HCT116 (cell line): ENCODE data around the gene PLCB2. TPM values are rescaled to one million over a fixed set of nuclear protein-coding genes. Genes with fewer than 3 reads are reported as not detected.

Experiments used
- ATAC-seq: fragments of 200-7000 bp; cut with Tn5 transposase; 2 replicates; pipeline ENCODE4 v1.9.1; 2020; ENCODE audit warnings: mild to moderate bottlenecking, moderate library complexity
- BruUV-seq: library from RNA; stranded (reverse); fragments of 400-500 nt; replicated peaks from 2 replicates; lab custom pipeline; 2021; lab: Mats Ljungman, UMichigan
- CTCF ChIA-PET: fragments of 300-600 bp; sonication (Branson Sonifier 250); formaldehyde crosslinking; loops from one replicate; lab custom pipeline; 2021; ENCODE audit warnings: antibody characterized with exemption; lab: Charles Lee
- POLR2A ChIA-PET: fragments of 300-600, 350-600 bp; sonication (Branson Sonifier 250); formaldehyde crosslinking; loops from one replicate; lab custom pipeline; 2021; ENCODE audit warnings: antibody characterized with exemption; lab: Charles Lee
- RAD21 ChIA-PET, 2 experiments: fragments of 300-600 bp; sonication (Branson Sonifier 250); formaldehyde crosslinking; loops; one replicate each; lab custom pipeline; 2023; ENCODE audit warnings: low total read pairs in 2 of 2; ENCODE audit not compliant: uncharacterized antibody in 2 of 2, unreplicated experiment in 2 of 2, low non-redundant PET in 1 of 2; lab: Charles Lee
- DNase-seq: peaks from one replicate; pipeline ENCODE4 v3.0.0-alpha.2; 2010; ENCODE audit warnings: low read depth, low spot score
- H2AFZ ChIP-seq: fragments of 200-600 bp; shearing (Covaris generic), sonication (generic); 2 replicates; pipeline ENCODE4 v1.6.1; 2017; ENCODE audit warnings: low read depth, mixed run types, mixed read lengths, antibody characterized with exemption, low read length; ENCODE audit not compliant: poor library complexity, severe bottlenecking
- H3K27ac ChIP-seq: 2 replicates; pipeline ENCODE4 v1.5.1; 2012; ENCODE audit warnings: low read depth, low read length
- H3K27me3 ChIP-seq: fragments of 200-600 bp; sonication (generic); 2 replicates; pipeline ENCODE4 v1.6.1; 2016; ENCODE audit warnings: mixed run types, low read length, mixed read lengths; ENCODE audit not compliant: insufficient read depth
- H3K36me3 ChIP-seq, 2 experiments: fragments of 200-500 bp in 1 of 2; fragments of 200-600 bp in 1 of 2; sonication (Bioruptor generic) in 1 of 2; sonication (generic) in 1 of 2; 2 replicates each; pipeline versions ENCODE4 v1.5.1 to v1.6.1; 2014 to 2016; ENCODE audit warnings: low read length in 2 of 2, inconsistent platforms in 1 of 2, mixed read lengths in 1 of 2, mixed run types in 1 of 2; ENCODE audit not compliant: insufficient read depth in 2 of 2, control insufficient read depth in 1 of 2
- H3K4me1 ChIP-seq, 2 experiments: fragments of 200-600 bp in 1 of 2; sonication (generic) in 1 of 2; 2 replicates each; pipeline versions ENCODE4 v1.5.1 to v1.6.1; 2012 to 2017; ENCODE audit warnings: low read length in 2 of 2, inconsistent platforms in 1 of 2, mild to moderate bottlenecking in 1 of 2, mixed read lengths in 1 of 2, mixed run types in 1 of 2, moderate library complexity in 1 of 2; ENCODE audit not compliant: insufficient read depth in 2 of 2, control insufficient read depth in 1 of 2
- H3K4me2 ChIP-seq: fragments of 200-600 bp; sonication (generic); 2 replicates; pipeline ENCODE4 v1.6.1; 2017; ENCODE audit warnings: mixed run types, low read length, mixed read lengths
- H3K4me3 ChIP-seq, 2 experiments: fragments of 200-600 bp in 1 of 2; sonication (generic) in 1 of 2; replicated peaks in 1 of 2; 2 replicates each; pipeline ENCODE4 v1.5.1; 2011 to 2016; ENCODE audit warnings: low read length in 2 of 2, control low read depth in 1 of 2, low read depth in 1 of 2, mild to moderate bottlenecking in 1 of 2, mixed read lengths in 1 of 2, mixed run types in 1 of 2
- H3K79me2 ChIP-seq: fragments of 200-600 bp; sonication (generic); 2 replicates; pipeline ENCODE4 v1.6.1; 2017; ENCODE audit warnings: mild to moderate bottlenecking, mixed run types, low read length, moderate library complexity, mixed read lengths; ENCODE audit not compliant: insufficient read depth
- H3K9ac ChIP-seq: fragments of 200-600 bp; sonication (generic); 2 replicates; pipeline ENCODE4 v1.6.1; 2016; ENCODE audit warnings: low read length, mixed read lengths
- H3K9me2 ChIP-seq: fragments of 200-600 bp; sonication (generic), shearing (Covaris generic); 2 replicates; pipeline ENCODE4 v1.6.1; 2017; ENCODE audit warnings: mixed run types, mild to moderate bottlenecking, moderate library complexity; ENCODE audit not compliant: insufficient read depth
- H3K9me3 ChIP-seq, 2 experiments: fragments of 200-500 bp in 1 of 2; fragments of 200-600 bp in 1 of 2; sonication (Bioruptor generic) in 1 of 2; sonication (generic) in 1 of 2; 2 replicates each; pipeline ENCODE4 v1.6.1; 2014 to 2017; ENCODE audit warnings: low read length in 2 of 2, mixed read lengths in 2 of 2, inconsistent platforms in 1 of 2, low read depth in 1 of 2, mild to moderate bottlenecking in 1 of 2, mixed run types in 1 of 2, moderate library complexity in 1 of 2; ENCODE audit not compliant: control insufficient read depth in 1 of 2, insufficient read depth in 1 of 2
- H4K20me1 ChIP-seq: fragments of 200-600 bp; sonication (generic), shearing (Covaris generic); 2 replicates; pipeline ENCODE4 v1.6.1; 2017; ENCODE audit warnings: mixed run types, mild to moderate bottlenecking, moderate library complexity; ENCODE audit not compliant: insufficient read depth
- CBX3 ChIP-seq: IDR thresholded peaks from 2 replicates; pipeline ENCODE4 v1.6.1; 2012; ENCODE audit warnings: low read depth
- EGR1 ChIP-seq: IDR thresholded peaks from 2 replicates; pipeline ENCODE4 v1.6.1; 2012; ENCODE audit warnings: low read depth
- ELF1 ChIP-seq: IDR thresholded peaks from 2 replicates; pipeline ENCODE4 v1.6.1; 2012; ENCODE audit warnings: low read depth, borderline replicate concordance
- EZH2 ChIP-seq: fragments of 200-600 bp; sonication (generic); IDR thresholded peaks from 2 replicates; pipeline ENCODE4 v1.6.1; 2017; ENCODE audit warnings: antibody characterized with exemption, mixed run types
- EZH2phosphoT487 ChIP-seq: fragments of 200-600 bp; IDR thresholded peaks from 2 replicates; pipeline ENCODE4 v1.6.1; 2018; ENCODE audit warnings: antibody characterized with exemption, borderline replicate concordance
- FOSL1 ChIP-seq: IDR thresholded peaks from 2 replicates; pipeline ENCODE4 v1.6.1; 2012; ENCODE audit warnings: low read depth
- JUND ChIP-seq: IDR thresholded peaks from 2 replicates; pipeline ENCODE4 v1.6.1; 2012
- POLR2AphosphoS5 ChIP-seq: IDR thresholded peaks from 2 replicates; pipeline ENCODE4 v1.6.1; 2011; ENCODE audit warnings: mild to moderate bottlenecking, low read depth, low read length, moderate library complexity
- RAD21 ChIP-seq: IDR thresholded peaks from 2 replicates; pipeline ENCODE4 v1.6.1; 2012; ENCODE audit warnings: low read depth, mild to moderate bottlenecking
- REST ChIP-seq: IDR thresholded peaks from 2 replicates; pipeline ENCODE4 v1.6.1; 2012; ENCODE audit warnings: low read depth
- SIN3A ChIP-seq: IDR thresholded peaks from 2 replicates; pipeline ENCODE4 v1.6.1; 2012; ENCODE audit warnings: low read depth
- SP1 ChIP-seq: IDR thresholded peaks from 2 replicates; pipeline ENCODE4 v1.6.1; 2012; ENCODE audit warnings: low read depth
- SRF ChIP-seq: IDR thresholded peaks from 2 replicates; pipeline ENCODE4 v1.6.1; 2012; ENCODE audit warnings: low read depth
- ZBTB33 ChIP-seq: IDR thresholded peaks from 2 replicates; pipeline ENCODE4 v1.6.1; 2011; ENCODE audit warnings: mild to moderate bottlenecking, low read length, moderate library complexity; ENCODE audit not compliant: insufficient replicate concordance; ENCODE audit errors: extremely low read depth
- ZFX ChIP-seq: fragments of 450-650 bp; IDR thresholded peaks from 2 replicates; pipeline ENCODE4 v1.6.1; 2017
- ZNF274 ChIP-seq: fragments of 200-500 bp; sonication (Bioruptor generic); IDR thresholded peaks from 2 replicates; pipeline ENCODE4 v1.6.1; 2014; ENCODE audit warnings: mild to moderate bottlenecking, low read depth, low read length, inconsistent platforms
- intact Hi-C: fragments of 100-400 bp; cut with micrococcal nuclease; formaldehyde crosslinking; loops from 2 replicates; pipeline ENCODE4 v1.10.0; 2022
- total RNA-seq: library from RNA; stranded (reverse); gene quantifications from one replicate; pipeline ENCODE4 v1.2.1, GENCODE V29; 2021; ENCODE audit not compliant: unreplicated experiment
- TF ChIP-seq, protein P1 (sequence below): IDR thresholded peaks from 2 replicates; pipeline ENCODE4 v1.6.1; 2012
- TF ChIP-seq, protein P2 (sequence below): IDR thresholded peaks from 2 replicates; pipeline ENCODE4 v1.6.1; 2012

The PLCB2 gene
- total RNA-seq, 1 experiment from 2014 or later = 2.8 TPM

DNA sequence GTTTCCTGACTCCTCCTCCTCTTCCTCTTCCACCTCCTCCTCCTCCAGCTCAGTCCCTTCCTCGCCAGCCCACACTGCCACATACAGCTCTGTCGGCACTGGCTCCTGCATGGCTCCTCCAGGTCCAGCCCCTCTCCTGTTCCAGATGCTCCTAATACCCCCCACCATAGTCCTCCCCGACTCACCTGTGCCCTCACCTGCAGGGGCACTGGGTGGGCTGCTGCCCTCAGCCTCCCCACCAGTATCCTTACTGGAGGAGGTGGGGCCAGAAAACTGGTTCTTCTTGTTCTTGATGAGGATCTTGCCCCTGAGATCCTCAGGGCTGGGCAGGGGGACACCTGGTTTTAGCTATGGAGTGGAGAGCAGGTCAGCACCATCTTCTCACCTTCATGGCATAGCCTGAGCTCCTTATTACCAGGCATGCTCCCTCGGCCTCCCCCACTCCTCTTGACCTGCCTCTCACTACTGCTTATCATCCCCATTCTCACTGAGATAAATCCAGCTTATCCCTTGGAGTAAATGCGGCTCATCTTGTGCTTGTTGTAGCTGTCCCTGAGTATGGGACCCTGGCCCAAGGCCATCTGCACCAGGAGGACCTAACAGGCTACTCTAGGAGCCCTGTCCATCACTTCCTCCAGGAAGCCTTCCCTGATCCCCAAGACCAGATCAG lies 11.0 kb downstream of the PLCB2 start:
- Histone ChIP-seq H3K79me2 (no peaks in the 10 kb centered on the region), H3K9ac (no peak overlapping the region), H3K9me2 (no peaks in the 10 kb centered on the region), H4K20me1 (no peaks in the 10 kb centered on the region), H3K27ac (no peak overlapping the region), H3K36me3 (no peaks in the 10 kb centered on the region), H3K4me2 (no peak overlapping the region), H3K9me3 (no peaks in the 10 kb centered on the region), H3K27me3 (no peaks in the 10 kb centered on the region), H3K4me3 (no peak overlapping the region), H2AFZ (no peak overlapping the region), H3K4me1 (peaks cover 5 to 8% of the 10 kb centered on the region in 2 experiments; a peak in 3 of 4 replicates)
- POLR2A ChIA-PET = no interaction called here
- intact Hi-C loops = no loop called here
- no peak for TF ChIP-seq EZH2phosphoT487
- TF ChIP-seq RAD21 = no peak
- TF ChIP-seq FOSL1 = no peak
- TF ChIP-seq EGR1 = no peak
- TF ChIP-seq ZBTB33 = no peak
- TF ChIP-seq REST = no peak
- TF ChIP-seq SRF = no peak
- TF ChIP-seq SP1 = no peak
- no peak for TF ChIP-seq ZFX
- TF ChIP-seq JUND = no peak
- TF ChIP-seq, protein P1, sequence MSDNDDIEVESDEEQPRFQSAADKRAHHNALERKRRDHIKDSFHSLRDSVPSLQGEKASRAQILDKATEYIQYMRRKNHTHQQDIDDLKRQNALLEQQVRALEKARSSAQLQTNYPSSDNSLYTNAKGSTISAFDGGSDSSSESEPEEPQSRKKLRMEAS = no peak
- TF ChIP-seq ELF1 = no peak
- TF ChIP-seq, protein P2, sequence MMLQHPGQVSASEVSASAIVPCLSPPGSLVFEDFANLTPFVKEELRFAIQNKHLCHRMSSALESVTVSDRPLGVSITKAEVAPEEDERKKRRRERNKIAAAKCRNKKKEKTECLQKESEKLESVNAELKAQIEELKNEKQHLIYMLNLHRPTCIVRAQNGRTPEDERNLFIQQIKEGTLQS = no peak
- no peak for TF ChIP-seq EZH2
- TF ChIP-seq SIN3A = no peak
- TF ChIP-seq ZNF274 = no peak
- no peak for TF ChIP-seq CBX3
- TF ChIP-seq POLR2AphosphoS5 = no peak
- RAD21 ChIA-PET = no interaction called here
- BruUV-seq = no TSS peak
- ATAC-seq (no peak), DNase-seq (no peak)
- CTCF ChIA-PET = interaction anchor here (1.0 kb wide), 1 partner anchor 13 kb away, joined by 5 read pairs; no protein-coding TSS in a partner anchor
